ENCODE data around the gene POU4F3.

DNA sequence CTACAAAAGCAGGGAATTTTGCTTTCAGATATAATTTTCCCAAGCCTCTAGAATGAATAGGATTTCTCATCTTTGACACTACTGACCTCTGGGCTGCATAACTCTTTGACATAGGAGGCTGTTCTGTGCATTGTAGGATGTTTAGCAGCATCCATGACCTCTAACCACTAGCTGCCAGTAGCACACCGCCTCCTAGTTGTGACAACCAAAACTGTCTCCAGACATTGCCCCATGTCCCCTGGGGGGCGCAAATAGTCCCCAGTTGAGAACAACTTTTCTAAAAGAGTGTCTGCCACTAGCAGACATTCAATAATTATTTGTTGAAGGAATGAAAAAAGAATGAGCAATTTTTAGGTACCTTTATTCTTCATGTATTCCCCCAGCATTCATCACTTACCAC lies 51.8 kb downstream of the POU4F3 start:
- TF ChIP-seq POLR2AphosphoS5 (IDR thresholded peaks at IDR 0.05) (no peak), EP300 (IDR thresholded peaks at IDR 0.05) (no peak), POLR2A (IDR thresholded peaks at IDR 0.05) (no peak), CTCF (IDR thresholded peaks at IDR 0.05) (no peak)
